GM12878 (cell line): ENCODE measurements around the gene KCNAB2. TPM values are rescaled to one million over a fixed set of nuclear protein-coding genes. Genes with fewer than 3 reads are reported as not detected.

Source experiments
- ATAC-seq: fragments of 200-7000 bp; cut with Tn5 transposase; 3 replicates; pipeline ENCODE4 v1.9.1; 2020; ENCODE audit warnings: mild to moderate bottlenecking, moderate library complexity
- BruUV-seq: library from RNA; stranded (reverse); fragments of 400-500 nt; replicated peaks from 2 replicates; lab custom pipeline; 2021; lab: Mats Ljungman, UMichigan
- CTCF ChIA-PET: fragments of 300-600 bp; sonication (Branson Sonifier 250); formaldehyde crosslinking; extraction: SDS; loops from one replicate; lab custom pipeline; 2021; ENCODE audit warnings: inconsistent platforms; lab: Yijun Ruan, JAX
- POLR2A ChIA-PET: fragments of 350-600 bp; formaldehyde crosslinking; extraction: SDS; loops from one replicate; lab custom pipeline; 2021; ENCODE audit warnings: inconsistent platforms; lab: Charles Lee
- RAD21 ChIA-PET: fragments of 300-600 bp; sonication (Branson Sonifier 250); formaldehyde crosslinking; loops from one replicate; lab custom pipeline; 2023; ENCODE audit warnings: antibody characterized with exemption; ENCODE audit not compliant: unreplicated experiment; lab: Charles Lee
- SMC1A ChIA-PET: fragments of 300-600 bp; sonication (Branson Sonifier 250); formaldehyde crosslinking; loops from one replicate; lab custom pipeline; 2023; ENCODE audit not compliant: unreplicated experiment, uncharacterized antibody; lab: Charles Lee
- DNase-seq: peaks from one replicate; pipeline ENCODE4 v3.0.0-alpha.2; 2011; ENCODE audit warnings: low read depth, low spot score
- FAIRE-seq: peaks from 3 replicates; lab custom pipeline; 2011; peaks lifted over from hg19 to GRCh38; lab: Jason Lieb, UNC
- H2AFZ ChIP-seq: 2 replicates; pipeline ENCODE4 v1.6.0; 2011; ENCODE audit warnings: low read depth, low read length, control low read depth; ENCODE audit not compliant: control insufficient read depth
- H3K27ac ChIP-seq: 2 replicates; pipeline ENCODE4 v1.5.1; 2011; ENCODE audit warnings: control low read depth; ENCODE audit not compliant: control insufficient read depth, insufficient read depth
- H3K27me3 ChIP-seq, 2 experiments: replicated peaks in 1 of 2; 2 replicates each; pipeline versions ENCODE4 v1.6.0 to v1.6.1; 2011; ENCODE audit warnings: low read length in 1 of 2; ENCODE audit not compliant: control insufficient read depth in 2 of 2, insufficient read depth in 2 of 2
- H3K36me3 ChIP-seq, 2 experiments: 2 replicates each; pipeline ENCODE4 v1.5.1; 2011; ENCODE audit warnings: low read length in 1 of 2; ENCODE audit not compliant: control insufficient read depth in 2 of 2, insufficient read depth in 2 of 2
- H3K4me1 ChIP-seq: 2 replicates; pipeline ENCODE4 v1.6.1; 2011; ENCODE audit warnings: mild to moderate bottlenecking, low read length, moderate library complexity, mixed read lengths; ENCODE audit not compliant: control insufficient read depth, insufficient read depth
- H3K4me2 ChIP-seq: 2 replicates; pipeline ENCODE4 v1.6.0; 2011; ENCODE audit warnings: control low read depth; ENCODE audit not compliant: control insufficient read depth, insufficient read depth
- H3K4me3 ChIP-seq: fragments of 200-600 bp; sonication (generic); 2 replicates; pipeline ENCODE4 v1.5.1; 2016
- H3K79me2 ChIP-seq: 2 replicates; pipeline ENCODE4 v1.6.0; 2011; ENCODE audit warnings: low read length; ENCODE audit not compliant: control insufficient read depth, insufficient read depth
- H3K9ac ChIP-seq: 2 replicates; pipeline ENCODE4 v1.8.0; 2011; ENCODE audit warnings: low read length, control low read depth, mixed read lengths; ENCODE audit not compliant: control insufficient read depth, insufficient read depth
- H3K9me3 ChIP-seq: replicated peaks from 3 replicates; pipeline ENCODE4 v1.5.1; 2011; ENCODE audit warnings: mild to moderate bottlenecking, low read length; ENCODE audit not compliant: control insufficient read depth, insufficient read depth
- H4K20me1 ChIP-seq: 2 replicates; pipeline ENCODE4 v1.6.0; 2011; ENCODE audit not compliant: control insufficient read depth, insufficient read depth
- CBX3 ChIP-seq: fragments of 200-600 bp; sonication (generic); IDR thresholded peaks from 2 replicates; pipeline ENCODE4 v1.6.1; 2016; ENCODE audit warnings: low read depth, borderline replicate concordance
- EP300 ChIP-seq, 2 experiments: fragments of 150-350 bp in 1 of 2; IDR thresholded peaks; 2 replicates each; pipeline ENCODE4 v1.6.1; 2011 to 2012; ENCODE audit warnings: low read depth in 2 of 2, low read length in 2 of 2, borderline replicate concordance in 1 of 2, improper control_type of control experiment in 1 of 2, inconsistent platforms in 1 of 2; ENCODE audit not compliant: control insufficient read depth in 1 of 2
- HDAC2 ChIP-seq: fragments of 200-600 bp; sonication (generic); IDR thresholded peaks from 2 replicates; pipeline ENCODE4 v1.6.1; 2017
- MAX ChIP-seq: IDR thresholded peaks from 2 replicates; pipeline ENCODE4 v1.6.1; 2012; ENCODE audit warnings: low read depth, low read length, improper control_type of control experiment
- MYB ChIP-seq: fragments of 150-350 bp; IDR thresholded peaks from 2 replicates; pipeline ENCODE4 v1.6.1; 2014; ENCODE audit warnings: mild to moderate bottlenecking, low read depth, low read length, borderline replicate concordance
- NR2C1 ChIP-seq: fragments of 450-650 bp; IDR thresholded peaks from 2 replicates; pipeline ENCODE4 v1.6.1; 2017; ENCODE audit warnings: antibody characterized with exemption, mild to moderate bottlenecking, moderate library complexity
- NR2C2 ChIP-seq: IDR thresholded peaks from 2 replicates; pipeline ENCODE4 v1.6.1; 2011; ENCODE audit warnings: borderline replicate concordance, low read depth; ENCODE audit not compliant: control insufficient read depth, insufficient read length
- RELA ChIP-seq: fragments of 450-650 bp; IDR thresholded peaks from 2 replicates; pipeline ENCODE4 v1.8.0; 2014; ENCODE audit warnings: borderline replicate concordance; ENCODE audit not compliant: partially characterized antibody
- SIX5 ChIP-seq: IDR thresholded peaks from 2 replicates; pipeline ENCODE4 v1.6.1; 2011; ENCODE audit warnings: mild to moderate bottlenecking, low read depth, low read length, moderate library complexity; ENCODE audit not compliant: severe bottlenecking
- SMAD1 ChIP-seq: fragments of 450-650 bp; IDR thresholded peaks from 2 replicates; pipeline ENCODE4 v1.6.1; 2018; ENCODE audit warnings: mild to moderate bottlenecking, low read depth; ENCODE audit not compliant: partially characterized antibody
- TCF7 ChIP-seq: IDR thresholded peaks from 2 replicates; pipeline ENCODE4 v1.6.1; 2014; ENCODE audit warnings: antibody characterized with exemption, borderline replicate concordance
- ZBED1 ChIP-seq: IDR thresholded peaks from 2 replicates; pipeline ENCODE4 v1.6.1; 2016; ENCODE audit warnings: borderline replicate concordance
- ZSCAN29 ChIP-seq: fragments of 450-650 bp; IDR thresholded peaks from 2 replicates; pipeline ENCODE4 v1.6.1; 2017; ENCODE audit warnings: mild to moderate bottlenecking, moderate library complexity
- WGBS: methylation state at CpG from one replicate; pipeline ENCODE4 v1.1.6; 2016; ENCODE audit warnings: low lambda C conversion rate; ENCODE audit not compliant: insufficient replicate concordance, insufficient coverage; ENCODE audit errors: missing lambda C conversion rate; 5-methylcytosine and 5-hydroxymethylcytosine counted together
- in situ Hi-C: fragments of 300-500 bp; cut with MboI; formaldehyde crosslinking; loops from 9 replicates; pipeline ENCODE4 v1.14.3; 2018; ENCODE audit warnings: mixed read lengths
- intact Hi-C: fragments of 100-400 bp; cut with micrococcal nuclease; formaldehyde crosslinking; loops from one replicate; pipeline ENCODE4 v1.14.2; 2022; ENCODE audit not compliant: unreplicated experiment
- polyA plus RNA-seq, 11 experiments: library from polyadenylated mRNA; depleted of rRNA in 4 of 11; unstranded in 6 of 11; stranded (reverse) in 5 of 11; fragments of >200 nt; fragmentation: Nextera tagmentation in 4 of 11; fragmentation: Illumina TruSeq in 1 of 11; extraction: Ambion mirVana in 4 of 11; extraction: Trizol in 1 of 11; gene quantifications; 1 replicate in 1 of 11; 2 replicates in 10 of 11; pipeline versions ENCODE4 v1.2.1 to v1.2.3, GENCODE V29; 2011 to 2016; ENCODE audit warnings: inconsistent platforms in 2 of 11, missing spikeins in 2 of 11, low read depth in 1 of 11
- total RNA-seq, 4 experiments: library from RNA; depleted of rRNA in 3 of 4; stranded (reverse); fragments of >200 nt in 3 of 4; fragmentation: Illumina TruSeq in 1 of 4; extraction: Trizol in 1 of 4; gene quantifications; 2 replicates each; pipeline versions ENCODE4 v1.2.1 to v1.2.3, GENCODE V29; 2013 to 2021
- TF ChIP-seq, protein P1 (sequence below): fragments of 450-650 bp; IDR thresholded peaks from 2 replicates; pipeline ENCODE4 v1.6.1; 2017; ENCODE audit warnings: mild to moderate bottlenecking, low read depth, inconsistent platforms; ENCODE audit not compliant: poor library complexity, severe bottlenecking

KCNAB2 gene
- total and polyA plus RNA-seq, 10 of the 15 experiments (the other 5 are each of a cell fraction or from before 2014, with no cell fraction given), result 2.9 to 123 (median 62.4) TPM

DNA sequence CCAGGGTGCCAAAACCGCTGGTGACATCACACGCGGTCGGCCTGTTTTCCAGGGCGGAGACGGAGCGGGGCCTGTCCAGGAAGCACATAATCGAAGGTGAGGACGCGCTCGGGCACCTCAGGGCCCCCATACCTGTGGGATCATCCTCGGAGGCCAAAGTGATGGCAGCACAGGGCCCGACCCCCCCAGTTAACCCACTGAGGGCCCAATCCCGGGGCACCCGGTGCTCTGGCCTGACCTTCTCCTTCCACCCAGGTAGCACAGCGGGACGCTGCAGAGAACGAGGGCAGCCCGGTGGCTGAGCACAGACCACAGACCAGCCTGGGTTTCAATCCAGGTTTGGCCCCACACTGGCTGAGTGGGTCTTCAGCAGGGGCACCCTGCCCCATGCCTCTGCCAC, 43.3 kb downstream of the KCNAB2 start:
- H3K9me3 ChIP-seq, result no peaks in the 10 kb centered on the region
- TF ChIP-seq NR2C2 (no peak), ZSCAN29 (no peak), CBX3 (no peak), RELA (no peak), EP300 (IDR thresholded peaks at IDR 0.05; ENCODE audit: borderline replicate concordance in 1 of 2, control insufficient read depth in 1 of 2, low read depth in 2 of 2, low read length in 2 of 2) (no peak), HDAC2 (no peak), TCF7 (no peak), ZBED1 (no peak), MYB (no peak), SIX5 (no peak), MAX (no peak), NR2C1 (no peak), SMAD1 (no peak)
- TF ChIP-seq, protein P1, sequence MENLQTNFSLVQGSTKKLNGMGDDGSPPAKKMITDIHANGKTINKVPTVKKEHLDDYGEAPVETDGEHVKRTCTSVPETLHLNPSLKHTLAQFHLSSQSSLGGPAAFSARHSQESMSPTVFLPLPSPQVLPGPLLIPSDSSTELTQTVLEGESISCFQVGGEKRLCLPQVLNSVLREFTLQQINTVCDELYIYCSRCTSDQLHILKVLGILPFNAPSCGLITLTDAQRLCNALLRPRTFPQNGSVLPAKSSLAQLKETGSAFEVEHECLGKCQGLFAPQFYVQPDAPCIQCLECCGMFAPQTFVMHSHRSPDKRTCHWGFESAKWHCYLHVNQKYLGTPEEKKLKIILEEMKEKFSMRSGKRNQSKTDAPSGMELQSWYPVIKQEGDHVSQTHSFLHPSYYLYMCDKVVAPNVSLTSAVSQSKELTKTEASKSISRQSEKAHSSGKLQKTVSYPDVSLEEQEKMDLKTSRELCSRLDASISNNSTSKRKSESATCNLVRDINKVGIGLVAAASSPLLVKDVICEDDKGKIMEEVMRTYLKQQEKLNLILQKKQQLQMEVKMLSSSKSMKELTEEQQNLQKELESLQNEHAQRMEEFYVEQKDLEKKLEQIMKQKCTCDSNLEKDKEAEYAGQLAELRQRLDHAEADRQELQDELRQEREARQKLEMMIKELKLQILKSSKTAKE, result no peak
- TF ChIP-seq, all 136 proteins: peak for 0
- RAD21 ChIA-PET, result no interaction called here
- Histone ChIP-seq H4K20me1 (no peaks in the 10 kb centered on the region), H3K27ac (no peak overlapping the region), H3K9ac (no peak overlapping the region), H3K27me3 (no peaks in the 10 kb centered on the region), H3K36me3 (peaks cover 0 to 2% of the 10 kb centered on the region in 2 experiments; a peak in 3 of 4 replicates), H3K4me3 (no peak overlapping the region), H3K4me1 (no peaks in the 10 kb centered on the region), H2AFZ (no peak overlapping the region), H3K4me2 (no peak overlapping the region), H3K79me2 (no peaks in the 10 kb centered on the region)
- FAIRE-seq (no peak), ATAC-seq (no peak), DNase-seq (no peak)
- POLR2A ChIA-PET, result no interaction called here
- WGBS, result 86% methylated on average over 18 of the region's 19 CpGs
- BruUV-seq, result no TSS peak
- CTCF ChIA-PET, result no interaction called here
- intact Hi-C loops (no loop called here), in situ Hi-C loops (no loop called here)
- SMC1A ChIA-PET, result no interaction called here
